T-helper 1 cell treated with Interleukin-12 subunit alpha and Interleukin-12 subunit beta and Interleukin-4 antibody, amounts not matched to agents 30 μg/mL and 1 μg/mL, for 36 hours (primary cell): ENCODE data around the gene CCDC192.
A peak's percentile ranks its signal among the peaks of the same experiment; 100 is the strongest.
"Not testable (repeated sequence)": the region's sequence is repeated elsewhere in the genome, so short reads cannot be mapped to it uniquely, and the experiment has no call there.

Source experiments
- H3K27ac Mint-ChIP-seq: one replicate; pipeline ENCODE4 v1.8.0; 2021; ENCODE audit warnings: mild to moderate bottlenecking, mixed read lengths
- H3K27me3 Mint-ChIP-seq: one replicate; pipeline ENCODE4 v1.8.0; 2021; ENCODE audit warnings: low read depth, mixed read lengths
- H3K36me3 Mint-ChIP-seq: one replicate; pipeline ENCODE4 v1.8.0; 2021; ENCODE audit warnings: low read depth, mixed read lengths
- H3K4me1 Mint-ChIP-seq: one replicate; pipeline ENCODE4 v1.8.0; 2021; ENCODE audit warnings: low read depth, mixed read lengths
- H3K4me3 Mint-ChIP-seq: one replicate; pipeline ENCODE4 v1.8.0; 2021; ENCODE audit warnings: mild to moderate bottlenecking, moderate library complexity, mixed read lengths
- H3K9me3 Mint-ChIP-seq: one replicate; pipeline ENCODE4 v1.8.0; 2021; ENCODE audit warnings: mixed read lengths

Gene CCDC192

DNA sequence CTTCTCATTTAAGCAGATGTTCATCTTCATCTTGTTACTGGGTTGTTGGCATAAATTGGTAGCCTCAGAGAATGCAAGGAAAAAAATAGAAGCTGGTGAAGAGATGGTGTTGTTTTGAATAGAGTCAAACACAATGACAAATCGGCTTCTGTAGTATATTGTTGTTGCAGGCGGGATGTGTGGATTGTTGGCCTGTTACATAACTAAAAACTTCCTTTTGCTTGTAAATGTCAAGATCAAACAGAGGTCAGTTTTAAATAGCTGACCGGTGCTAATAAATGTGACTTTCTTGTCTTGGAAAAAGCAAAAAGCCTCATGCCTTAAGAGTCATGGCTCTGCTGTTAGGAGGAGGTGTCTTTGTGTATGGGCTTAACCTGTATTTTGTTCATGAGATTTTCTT is 59.2 kb downstream of the CCDC192 start:
- Mint-ChIP-seq H3K4me3 (no peak overlapping the region), H3K36me3 (no peaks in the 10 kb centered on the region), H3K27ac (no peak overlapping the region)

GRCh38 chr5:127766676-127767335 is 63.6 kb downstream of the CCDC192 start:
- H3K27ac Mint-ChIP-seq = no peak overlapping the region
- H3K9me3 Mint-ChIP-seq = no peaks in the 10 kb centered on the region
- no peaks in the 10 kb centered on the region for H3K36me3 Mint-ChIP-seq
- H3K4me1 Mint-ChIP-seq = no peaks in the 10 kb centered on the region
- H3K27me3 Mint-ChIP-seq = peaks cover 16% of the 10 kb centered on the region
- H3K4me3 Mint-ChIP-seq = no peak overlapping the region

More for the DNA sequence above, 59.2 kb downstream of the CCDC192 start:
- H3K4me1 Mint-ChIP-seq = peaks cover under 1% of the 10 kb centered on the region
- peaks cover 6% of the 10 kb centered on the region for H3K27me3 Mint-ChIP-seq
- no peaks in the 10 kb centered on the region for H3K9me3 Mint-ChIP-seq

- Mint-ChIP-seq H3K4me3 (no peak overlapping the region), H3K9me3 (no peaks in the 10 kb centered on the region), H3K36me3 (no peaks in the 10 kb centered on the region), H3K27ac (no peak overlapping the region), H3K27me3 (peaks cover 19% of the 10 kb centered on the region), H3K4me1 (no peaks in the 10 kb centered on the region)
These were observed 66.2 kb downstream of the CCDC192 start for GRCh38 chr5:127769386-127769785.

GRCh38 chr5:127770272-127770671 is 67.1 kb downstream of the CCDC192 start:
- H3K9me3 Mint-ChIP-seq = no peaks in the 10 kb centered on the region
- no peak overlapping the region for H3K27ac Mint-ChIP-seq
- H3K27me3 Mint-ChIP-seq = peaks cover 23% of the 10 kb centered on the region
- H3K4me1 Mint-ChIP-seq = peaks cover under 1% of the 10 kb centered on the region
- H3K4me3 Mint-ChIP-seq = no peak overlapping the region
- no peaks in the 10 kb centered on the region for H3K36me3 Mint-ChIP-seq

GRCh38 chr5:127772531-127772930 is 69.3 kb downstream of the CCDC192 start:
- H3K27ac Mint-ChIP-seq = no peak overlapping the region
- H3K36me3 Mint-ChIP-seq = peaks cover 2% of the 10 kb centered on the region
- H3K4me1 Mint-ChIP-seq = peaks cover 1% of the 10 kb centered on the region
- peaks cover 23% of the 10 kb centered on the region for H3K27me3 Mint-ChIP-seq
- H3K4me3 Mint-ChIP-seq = no peak overlapping the region
- peaks cover 4% of the 10 kb centered on the region for H3K9me3 Mint-ChIP-seq

DNA sequence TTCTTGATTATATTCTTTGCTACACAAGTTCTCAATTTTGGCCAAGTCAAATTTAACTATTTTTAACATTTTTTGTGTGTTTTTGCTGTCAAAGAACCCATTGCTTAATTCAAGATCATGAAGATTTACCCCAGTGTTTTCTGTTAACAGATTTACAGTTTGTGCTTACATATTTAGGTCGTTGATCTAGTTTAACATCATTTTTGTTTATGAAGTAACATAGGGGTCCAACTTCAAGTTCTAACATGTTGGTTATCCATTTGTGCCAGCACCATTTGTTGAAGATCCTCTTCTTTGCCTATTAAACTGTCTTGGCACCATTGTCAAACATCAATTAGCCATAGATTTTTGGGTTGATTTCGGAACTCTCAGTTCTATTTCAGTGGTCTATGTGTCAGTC is 71.0 kb downstream of the CCDC192 start:
- Mint-ChIP-seq H3K36me3 (peaks cover 2% of the 10 kb centered on the region), H3K9me3 (peaks cover 16% of the 10 kb centered on the region), H3K4me1 (peaks cover 1% of the 10 kb centered on the region), H3K27me3 (peaks cover 18% of the 10 kb centered on the region), H3K27ac (no peak overlapping the region), H3K4me3 (no peak overlapping the region)

DNA sequence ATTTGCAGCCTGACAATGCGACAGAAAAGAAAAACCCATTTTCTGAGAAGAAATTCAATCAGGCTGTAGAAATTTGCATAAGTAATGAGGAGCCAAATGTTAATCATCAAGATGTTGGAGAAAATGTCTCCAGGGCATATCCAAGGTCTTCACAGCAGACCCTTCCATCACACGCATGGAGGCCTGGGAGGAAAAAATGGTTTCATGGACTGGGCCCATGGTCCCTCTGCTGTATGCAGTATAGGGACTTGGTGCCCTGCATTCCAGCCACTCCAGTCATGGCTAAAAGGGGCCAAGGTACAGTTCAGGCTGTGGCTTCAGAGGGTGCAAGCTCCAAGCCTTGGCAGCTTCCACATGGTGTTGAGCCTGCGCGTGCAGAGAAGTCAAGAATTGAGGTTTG is 73.3 kb downstream of the CCDC192 start:
- no peak overlapping the region for H3K27ac Mint-ChIP-seq
- H3K27me3 Mint-ChIP-seq = peaks cover 13% of the 10 kb centered on the region
- no peak overlapping the region for H3K4me3 Mint-ChIP-seq
- peaks cover 21% of the 10 kb centered on the region for H3K9me3 Mint-ChIP-seq
- H3K4me1 Mint-ChIP-seq = peaks cover 1% of the 10 kb centered on the region
- peaks cover 2% of the 10 kb centered on the region for H3K36me3 Mint-ChIP-seq

DNA sequence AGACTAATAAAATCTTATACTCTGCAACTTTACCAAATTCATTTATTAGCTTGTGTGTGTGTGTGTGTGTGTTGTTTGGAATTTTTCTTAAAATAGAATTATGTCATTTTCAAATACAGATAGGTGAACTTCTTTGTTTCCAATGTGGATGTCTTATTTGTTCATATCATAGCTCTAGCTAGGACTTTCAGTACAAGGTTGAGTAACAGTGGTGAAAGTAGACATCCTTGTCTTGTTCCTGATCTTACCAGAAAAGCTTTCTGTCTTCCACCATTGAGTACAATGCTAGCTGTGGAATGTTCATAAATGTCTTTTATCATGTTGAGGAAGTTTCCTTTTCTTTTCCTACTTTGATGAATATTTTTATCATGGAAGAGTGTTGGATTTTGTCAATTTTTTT is 74.8 kb downstream of the CCDC192 start:
- Mint-ChIP-seq H3K27ac (no peak overlapping the region), H3K4me1 (peaks cover 5% of the 10 kb centered on the region), H3K27me3 (peaks cover 12% of the 10 kb centered on the region), H3K9me3 (peaks cover 21% of the 10 kb centered on the region), H3K4me3 (no peak overlapping the region), H3K36me3 (peaks cover 7% of the 10 kb centered on the region)

- not testable (repeated sequence) for H3K27me3 Mint-ChIP-seq, H3K36me3 Mint-ChIP-seq, H3K4me3 Mint-ChIP-seq
- H3K9me3 Mint-ChIP-seq = peaks cover 21% of the 10 kb centered on the region
- H3K4me1 Mint-ChIP-seq = peaks cover 36% of the 10 kb centered on the region
- H3K27ac Mint-ChIP-seq = peak overlapping the region; percentile 10
These were observed 79.3 kb downstream of the CCDC192 start for GRCh38 chr5:127782450-127782849.

- Mint-ChIP-seq H3K4me3 (peak overlapping the region; percentile 55), H3K4me1 (peaks cover 36% of the 10 kb centered on the region), H3K9me3 (peaks cover 17% of the 10 kb centered on the region), H3K27me3 (peaks cover 5% of the 10 kb centered on the region), H3K36me3 (peaks cover 14% of the 10 kb centered on the region), H3K27ac (peak overlapping the region; percentile 92)
These were observed 82.1 kb downstream of the CCDC192 start for GRCh38 chr5:127785098-127785927.

DNA sequence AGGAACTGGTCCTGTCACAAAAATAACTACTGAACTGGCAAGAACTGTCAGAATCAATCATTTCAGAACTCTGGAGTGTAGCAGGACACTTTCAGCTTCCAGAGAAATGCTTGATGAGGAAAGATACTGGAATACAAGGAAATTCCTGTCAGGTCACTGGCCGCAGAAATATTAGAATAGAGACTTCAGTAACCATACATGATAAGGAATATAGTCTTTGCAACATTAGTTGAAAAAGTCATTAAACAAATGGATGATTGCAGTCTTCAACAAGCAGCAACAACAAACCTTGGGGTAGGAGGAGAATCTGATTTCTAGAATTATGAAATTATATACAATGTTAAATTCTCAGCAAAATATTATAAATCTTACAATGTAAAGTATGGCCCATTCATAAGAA is 88.2 kb downstream of the CCDC192 start:
- H3K27me3 Mint-ChIP-seq = no peaks in the 10 kb centered on the region
- peaks cover 37% of the 10 kb centered on the region for H3K9me3 Mint-ChIP-seq
- H3K36me3 Mint-ChIP-seq = peaks cover 13% of the 10 kb centered on the region
- H3K4me3 Mint-ChIP-seq = no peak overlapping the region
- no peak overlapping the region for H3K27ac Mint-ChIP-seq
- peaks cover 6% of the 10 kb centered on the region for H3K4me1 Mint-ChIP-seq

GRCh38 chr5:127791908-127792307 is 88.7 kb downstream of the CCDC192 start:
- not testable (repeated sequence) for H3K4me1 Mint-ChIP-seq, H3K27me3 Mint-ChIP-seq, H3K27ac Mint-ChIP-seq, H3K4me3 Mint-ChIP-seq
- peaks cover 13% of the 10 kb centered on the region for H3K36me3 Mint-ChIP-seq
- H3K9me3 Mint-ChIP-seq = peaks cover 37% of the 10 kb centered on the region

GRCh38 chr5:127793052-127793451 is 89.9 kb downstream of the CCDC192 start:
- Mint-ChIP-seq H3K27ac (no peak overlapping the region), H3K27me3 (no peaks in the 10 kb centered on the region), H3K4me3 (no peak overlapping the region), H3K4me1 (no peaks in the 10 kb centered on the region), H3K9me3 (peaks cover 31% of the 10 kb centered on the region), H3K36me3 (peaks cover 9% of the 10 kb centered on the region)

GRCh38 chr5:127793879-127794278 is 90.7 kb downstream of the CCDC192 start:
- no peaks in the 10 kb centered on the region for H3K27me3 Mint-ChIP-seq
- H3K36me3 Mint-ChIP-seq = peaks cover 9% of the 10 kb centered on the region
- no peak overlapping the region for H3K4me3 Mint-ChIP-seq
- H3K9me3 Mint-ChIP-seq = peaks cover 31% of the 10 kb centered on the region
- no peaks in the 10 kb centered on the region for H3K4me1 Mint-ChIP-seq
- no peak overlapping the region for H3K27ac Mint-ChIP-seq

GRCh38 chr5:127796211-127796610 is 93.0 kb downstream of the CCDC192 start:
- Mint-ChIP-seq H3K9me3 (peaks cover 14% of the 10 kb centered on the region), H3K36me3 (peaks cover 3% of the 10 kb centered on the region), H3K4me3 (no peak overlapping the region), H3K27ac (no peak overlapping the region), H3K4me1 (no peaks in the 10 kb centered on the region), H3K27me3 (no peaks in the 10 kb centered on the region)
